AG09309 (cell line): ENCODE results near the gene TTK.

ENCODE experiments used
- DNase-seq: peaks from one replicate; pipeline ENCODE4 v3.0.0-alpha.2; 2010; ENCODE audit warnings: low read depth
- H3K4me3 ChIP-seq: 2 replicates; pipeline ENCODE4 v1.5.1; 2011; ENCODE audit warnings: mild to moderate bottlenecking, low read depth, low read length, moderate library complexity; ENCODE audit not compliant: control insufficient read depth
- TF ChIP-seq, protein P1 (sequence below): IDR thresholded peaks from 2 replicates; pipeline ENCODE4 v1.5.1; 2011; ENCODE audit warnings: mild to moderate bottlenecking, low read depth, low read length, inconsistent platforms; ENCODE audit not compliant: insufficient read depth, control insufficient read depth; ENCODE audit errors: missing control alignments

TTK gene

DNA sequence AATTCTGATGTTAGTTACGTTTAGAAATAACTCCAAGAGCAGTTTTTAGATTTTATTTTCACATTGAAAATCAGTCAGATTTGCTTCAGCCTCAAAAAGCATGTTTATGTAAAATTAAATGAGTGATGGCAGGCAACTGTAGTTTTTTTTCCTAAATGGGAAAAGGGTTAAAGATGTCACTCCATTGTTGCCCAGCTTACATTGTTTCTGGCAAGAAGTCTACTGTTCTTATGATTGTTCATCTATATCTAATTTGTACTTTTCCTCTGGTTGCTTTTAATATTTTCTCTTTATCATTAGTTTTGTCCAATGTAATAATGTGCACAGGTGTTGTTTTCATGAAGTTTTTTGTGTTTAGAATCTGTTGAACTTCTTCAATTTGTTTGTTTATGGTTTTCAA, 6.7 kb upstream of the TTK start:
- no peak overlapping the region for H3K4me3 ChIP-seq
- DNase-seq = no peak
- TF ChIP-seq, protein P1, sequence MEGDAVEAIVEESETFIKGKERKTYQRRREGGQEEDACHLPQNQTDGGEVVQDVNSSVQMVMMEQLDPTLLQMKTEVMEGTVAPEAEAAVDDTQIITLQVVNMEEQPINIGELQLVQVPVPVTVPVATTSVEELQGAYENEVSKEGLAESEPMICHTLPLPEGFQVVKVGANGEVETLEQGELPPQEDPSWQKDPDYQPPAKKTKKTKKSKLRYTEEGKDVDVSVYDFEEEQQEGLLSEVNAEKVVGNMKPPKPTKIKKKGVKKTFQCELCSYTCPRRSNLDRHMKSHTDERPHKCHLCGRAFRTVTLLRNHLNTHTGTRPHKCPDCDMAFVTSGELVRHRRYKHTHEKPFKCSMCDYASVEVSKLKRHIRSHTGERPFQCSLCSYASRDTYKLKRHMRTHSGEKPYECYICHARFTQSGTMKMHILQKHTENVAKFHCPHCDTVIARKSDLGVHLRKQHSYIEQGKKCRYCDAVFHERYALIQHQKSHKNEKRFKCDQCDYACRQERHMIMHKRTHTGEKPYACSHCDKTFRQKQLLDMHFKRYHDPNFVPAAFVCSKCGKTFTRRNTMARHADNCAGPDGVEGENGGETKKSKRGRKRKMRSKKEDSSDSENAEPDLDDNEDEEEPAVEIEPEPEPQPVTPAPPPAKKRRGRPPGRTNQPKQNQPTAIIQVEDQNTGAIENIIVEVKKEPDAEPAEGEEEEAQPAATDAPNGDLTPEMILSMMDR = no peak

DNA sequence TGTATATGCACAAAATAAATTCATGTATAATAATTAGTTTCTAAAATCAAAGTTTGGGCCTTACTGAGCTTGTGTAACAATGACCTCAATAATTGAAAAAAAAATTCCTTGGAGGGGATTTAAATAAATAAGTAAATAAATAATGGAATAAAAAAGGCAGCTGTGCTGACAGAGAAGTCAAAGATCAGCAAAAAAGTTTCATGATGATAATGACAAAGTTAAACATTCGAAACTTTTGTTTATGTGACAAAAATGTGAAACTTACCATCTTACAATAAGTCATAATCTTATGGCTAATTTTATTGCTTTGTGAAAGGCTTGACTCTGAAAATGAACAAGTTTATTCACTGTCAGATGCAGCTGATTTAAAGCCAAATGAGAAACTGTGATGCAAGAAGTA, 3.1 kb upstream of the TTK start:
- TF ChIP-seq, protein P1 = no peak
- DNase-seq = no peak
- no peak overlapping the region for H3K4me3 ChIP-seq

DNA sequence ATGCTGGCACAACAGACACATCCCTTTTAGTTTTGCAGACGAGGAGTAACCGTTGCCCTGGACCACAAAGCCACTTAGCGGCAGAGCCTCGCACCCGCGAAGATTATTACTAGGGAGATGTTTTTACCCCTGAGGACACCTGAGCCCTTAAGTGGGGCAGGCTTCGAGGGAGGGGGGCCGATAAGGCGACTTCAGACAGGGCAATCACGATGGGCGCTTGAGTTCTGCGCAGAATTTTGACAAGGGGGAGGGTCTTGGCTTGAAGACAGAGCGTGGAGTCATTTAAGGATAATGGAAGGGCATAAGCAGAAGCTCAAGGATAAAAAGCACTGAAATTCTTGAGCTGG, 650 bp upstream of the TTK start:
- no peak for DNase-seq
- TF ChIP-seq, protein P1 = no peak
- H3K4me3 ChIP-seq = peak overlapping the region; percentile 70

DNA sequence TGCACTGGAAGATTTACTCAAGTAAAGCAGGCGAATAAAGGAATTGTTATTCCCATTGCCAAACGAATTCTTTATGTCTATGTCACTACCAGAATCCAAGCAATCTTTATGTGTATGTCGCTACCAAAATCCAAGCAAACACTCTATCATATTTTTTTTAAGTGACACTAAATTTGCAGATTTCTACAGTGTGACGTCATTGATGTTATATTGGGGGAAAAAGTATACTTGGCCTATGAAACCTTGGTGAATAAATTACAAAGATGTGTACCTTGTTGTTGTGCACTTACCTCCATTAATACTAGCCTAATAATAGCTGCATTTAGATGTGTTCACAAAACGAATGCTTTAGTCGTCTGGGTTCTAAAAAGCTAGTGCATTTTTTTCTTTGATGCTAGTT, 957 bp downstream of the TTK start:
- no peak for DNase-seq
- TF ChIP-seq, protein P1 = no peak
- H3K4me3 ChIP-seq = peak overlapping the region; percentile 70

DNA sequence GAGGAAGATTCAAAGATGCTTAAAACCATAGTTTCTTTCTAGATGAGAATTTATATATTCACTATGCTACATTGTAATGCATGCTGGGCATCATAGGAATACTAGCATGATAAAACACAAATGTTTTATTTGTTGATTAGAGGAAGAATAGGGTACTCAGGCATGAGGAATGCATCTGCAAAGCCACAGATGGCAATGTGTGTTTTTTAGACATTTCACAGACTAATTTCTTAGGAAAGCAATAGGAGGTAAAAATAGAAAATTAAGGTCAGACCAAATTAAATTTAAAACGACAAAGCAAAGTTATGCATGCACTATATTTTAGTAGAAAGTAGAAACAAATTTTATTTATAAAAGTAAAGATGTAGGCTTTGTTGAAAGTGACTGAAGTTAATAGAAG, 2.1 kb downstream of the TTK start:
- TF ChIP-seq, protein P1 = no peak
- no peak for DNase-seq

DNA sequence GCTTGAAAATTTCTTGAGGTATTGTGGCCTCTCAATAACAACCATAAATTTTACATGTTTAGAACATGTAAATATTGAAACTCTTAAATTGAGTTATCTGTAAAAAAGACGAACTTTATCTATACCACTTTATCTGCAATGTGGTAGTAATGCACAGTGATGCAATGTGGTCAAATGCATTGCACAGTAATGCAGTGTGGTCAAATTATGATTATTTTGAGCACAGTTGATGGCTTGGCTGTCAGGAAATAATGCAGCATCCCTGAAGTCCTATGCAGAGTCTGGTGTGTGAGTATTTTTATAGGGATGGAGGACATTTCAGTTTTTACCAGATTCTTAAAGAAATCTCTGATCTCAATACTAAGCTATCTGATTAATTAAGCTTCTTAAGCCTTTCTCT, 5.1 kb downstream of the TTK start:
- DNase-seq = no peak
- TF ChIP-seq, protein P1 = no peak
- H3K4me3 ChIP-seq = no peak overlapping the region

More for the DNA sequence above, 2.1 kb downstream of the TTK start:
- H3K4me3 ChIP-seq = no peak overlapping the region

DNA sequence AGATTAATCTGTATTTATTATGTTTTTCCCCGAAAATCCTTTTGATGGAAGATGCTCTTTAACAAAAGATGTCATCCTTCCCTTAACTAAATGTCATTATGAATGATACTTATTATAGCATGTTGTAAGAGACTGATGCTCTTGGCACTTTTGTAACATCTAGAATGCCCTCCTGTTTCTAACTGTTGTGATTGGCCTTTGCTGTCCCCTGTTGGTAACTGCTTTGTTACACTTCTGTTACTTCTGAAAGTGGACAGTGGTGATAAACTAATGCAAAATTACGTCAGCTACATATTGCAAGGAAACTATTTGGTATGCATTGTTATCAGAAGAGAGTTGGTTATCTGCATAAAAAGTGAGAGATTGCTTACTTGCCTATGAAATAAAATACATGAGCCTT, 5.8 kb downstream of the TTK start:
- TF ChIP-seq, protein P1 = no peak
- H3K4me3 ChIP-seq = no peak overlapping the region
- DNase-seq = no peak
